ENCODE results near the gene FGF21.

- TF ChIP-seq POLR2A (IDR thresholded peaks at IDR 0.05; ENCODE audit: low read depth): no peak
- TF ChIP-seq, protein P1, sequence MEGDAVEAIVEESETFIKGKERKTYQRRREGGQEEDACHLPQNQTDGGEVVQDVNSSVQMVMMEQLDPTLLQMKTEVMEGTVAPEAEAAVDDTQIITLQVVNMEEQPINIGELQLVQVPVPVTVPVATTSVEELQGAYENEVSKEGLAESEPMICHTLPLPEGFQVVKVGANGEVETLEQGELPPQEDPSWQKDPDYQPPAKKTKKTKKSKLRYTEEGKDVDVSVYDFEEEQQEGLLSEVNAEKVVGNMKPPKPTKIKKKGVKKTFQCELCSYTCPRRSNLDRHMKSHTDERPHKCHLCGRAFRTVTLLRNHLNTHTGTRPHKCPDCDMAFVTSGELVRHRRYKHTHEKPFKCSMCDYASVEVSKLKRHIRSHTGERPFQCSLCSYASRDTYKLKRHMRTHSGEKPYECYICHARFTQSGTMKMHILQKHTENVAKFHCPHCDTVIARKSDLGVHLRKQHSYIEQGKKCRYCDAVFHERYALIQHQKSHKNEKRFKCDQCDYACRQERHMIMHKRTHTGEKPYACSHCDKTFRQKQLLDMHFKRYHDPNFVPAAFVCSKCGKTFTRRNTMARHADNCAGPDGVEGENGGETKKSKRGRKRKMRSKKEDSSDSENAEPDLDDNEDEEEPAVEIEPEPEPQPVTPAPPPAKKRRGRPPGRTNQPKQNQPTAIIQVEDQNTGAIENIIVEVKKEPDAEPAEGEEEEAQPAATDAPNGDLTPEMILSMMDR (IDR thresholded peaks at IDR 0.05): no peak
Observed at GRCh38 chr19:48757089-48757675, 1.9 kb downstream of the FGF21 start.

Data from esophagus muscularis mucosa (tissue), 3 donors.